ENCODE data around the gene PDIK1L.
A peak's percentile ranks its signal among the peaks of the same experiment; 100 is the strongest.

PDIK1L gene

GRCh38 chr1:26111530-26112406 lies at the start of gene PDIK1L:
Gene PDIK1L (plus strand): TSS chr1:26111824. CDS start chr1:26114309, 2,485 bp downstream.
- in situ Hi-C loops (cut with MboI; ENCODE audit: low sequenced_read_pairs), result no loop called here
- peaks cover 17% of the 10 kb centered on the region for H3K36me3 ChIP-seq (replicated peaks)
- peak; percentile 85 to 94 for DNase-seq (ENCODE audit: low spot score in 2 of 2)
- peak within 1 kb of the TSS; percentile 89 for H3K4me3 ChIP-seq
- H3K27me3 ChIP-seq (ENCODE audit: low read depth), result no peaks in the 10 kb centered on the region
- peaks cover 13% of the 10 kb centered on the region for H3K4me1 ChIP-seq
- H3K9me3 ChIP-seq, result no peaks in the 10 kb centered on the region

- in situ Hi-C loops (cut with MboI; ENCODE audit: low sequenced_read_pairs), result no loop called here
- DNase-seq (ENCODE audit: low spot score in 2 of 2), result no peak
- H3K4me3 ChIP-seq, result no peak overlapping the region
- no peaks in the 10 kb centered on the region for H3K9me3 ChIP-seq
- peaks cover 8% of the 10 kb centered on the region; the same call in 1 of the 2 replicates for H3K27me3 ChIP-seq (ENCODE audit: low read depth)
- no peaks in the 10 kb centered on the region for H3K36me3 ChIP-seq (replicated peaks)
- no peaks in the 10 kb centered on the region for H3K4me1 ChIP-seq
These were observed 47.1 kb upstream of the PDIK1L start for GRCh38 chr1:26064553-26064952.

GRCh38 chr1:26066160-26066559 lies 45.5 kb upstream of the PDIK1L start:
- in situ Hi-C loops (cut with MboI; ENCODE audit: low sequenced_read_pairs), result no loop called here
- no peaks in the 10 kb centered on the region for H3K4me1 ChIP-seq
- no peaks in the 10 kb centered on the region for H3K36me3 ChIP-seq (replicated peaks)
- H3K9me3 ChIP-seq, result no peaks in the 10 kb centered on the region
- H3K4me3 ChIP-seq, result no peak overlapping the region
- no peak for DNase-seq (ENCODE audit: low spot score in 2 of 2)
- H3K27me3 ChIP-seq (ENCODE audit: low read depth), result peaks cover 8% of the 10 kb centered on the region; the same call in 1 of the 2 replicates

- Histone ChIP-seq H3K36me3 (replicated peaks) (no peaks in the 10 kb centered on the region), H3K4me3 (no peak overlapping the region), H3K4me1 (no peaks in the 10 kb centered on the region), H3K27me3 (ENCODE audit: low read depth) (peaks cover 8% of the 10 kb centered on the region; the same call in 1 of the 2 replicates), H3K9me3 (no peaks in the 10 kb centered on the region)
- in situ Hi-C loops (cut with MboI; ENCODE audit: low sequenced_read_pairs), result no loop called here
- DNase-seq (ENCODE audit: low spot score in 2 of 2), result no peak
These were observed 44.8 kb upstream of the PDIK1L start for GRCh38 chr1:26066857-26067256.

GRCh38 chr1:26067432-26067911 lies 44.2 kb upstream of the PDIK1L start, which contains the start of gene TRIM63:
Gene TRIM63 (minus strand): TSS chr1:26067630. CDS start chr1:26067494, 136 bp downstream.
- in situ Hi-C loops (cut with MboI; ENCODE audit: low sequenced_read_pairs), result no loop called here
- no peaks in the 10 kb centered on the region for H3K36me3 ChIP-seq (replicated peaks)

GRCh38 chr1:26069941-26070295 lies 41.7 kb upstream of the PDIK1L start:
- in situ Hi-C loops (cut with MboI; ENCODE audit: low sequenced_read_pairs), result no loop called here
- H3K4me1 ChIP-seq, result no peaks in the 10 kb centered on the region
- H3K9me3 ChIP-seq, result no peaks in the 10 kb centered on the region
- no peak for DNase-seq (ENCODE audit: low spot score in 2 of 2)
- no peak overlapping the region for H3K4me3 ChIP-seq
- no peaks in the 10 kb centered on the region for H3K36me3 ChIP-seq (replicated peaks)
- H3K27me3 ChIP-seq (ENCODE audit: low read depth), result peaks cover 21% of the 10 kb centered on the region

More at GRCh38 chr1:26067432-26067911, 44.2 kb upstream of the PDIK1L start, which contains the start of gene TRIM63:
- no peak within 1 kb of the TSS for H3K4me3 ChIP-seq
- no peaks in the 10 kb centered on the region for H3K4me1 ChIP-seq
- H3K9me3 ChIP-seq, result no peaks in the 10 kb centered on the region
- H3K27me3 ChIP-seq (ENCODE audit: low read depth), result peaks cover 12% of the 10 kb centered on the region; the same call in 1 of the 2 replicates
- no peak for DNase-seq (ENCODE audit: low spot score in 2 of 2)

- no peaks in the 10 kb centered on the region for H3K9me3 ChIP-seq
- in situ Hi-C loops (cut with MboI; ENCODE audit: low sequenced_read_pairs), result no loop called here
These were observed 41.2 kb upstream of the PDIK1L start for GRCh38 chr1:26070296-26070962.

GRCh38 chr1:26070963-26071342 lies 40.7 kb upstream of the PDIK1L start:
- H3K36me3 ChIP-seq (replicated peaks), result no peaks in the 10 kb centered on the region
- H3K4me1 ChIP-seq, result no peaks in the 10 kb centered on the region
- DNase-seq (ENCODE audit: low spot score in 2 of 2), result no peak
- no peaks in the 10 kb centered on the region for H3K9me3 ChIP-seq
- H3K4me3 ChIP-seq, result no peak overlapping the region
- H3K27me3 ChIP-seq (ENCODE audit: low read depth), result peaks cover 19% of the 10 kb centered on the region
- in situ Hi-C loops (cut with MboI; ENCODE audit: low sequenced_read_pairs), result no loop called here

More at GRCh38 chr1:26070296-26070962, 41.2 kb upstream of the PDIK1L start:
- DNase-seq (ENCODE audit: low spot score in 2 of 2), result no peak
- Histone ChIP-seq H3K27me3 (ENCODE audit: low read depth) (peaks cover 20% of the 10 kb centered on the region), H3K36me3 (replicated peaks) (no peaks in the 10 kb centered on the region), H3K4me3 (no peak overlapping the region), H3K4me1 (no peaks in the 10 kb centered on the region)

GRCh38 chr1:26072305-26072704 lies 39.3 kb upstream of the PDIK1L start:
- Histone ChIP-seq H3K9me3 (no peaks in the 10 kb centered on the region), H3K4me1 (no peaks in the 10 kb centered on the region), H3K36me3 (replicated peaks) (no peaks in the 10 kb centered on the region), H3K4me3 (no peak overlapping the region), H3K27me3 (ENCODE audit: low read depth) (peaks cover 19% of the 10 kb centered on the region)
- in situ Hi-C loops (cut with MboI; ENCODE audit: low sequenced_read_pairs), result no loop called here
- DNase-seq (ENCODE audit: low spot score in 2 of 2), result no peak

GRCh38 chr1:26075421-26076144 lies 36.0 kb upstream of the PDIK1L start:
- Histone ChIP-seq H3K9me3 (no peaks in the 10 kb centered on the region), H3K4me1 (no peaks in the 10 kb centered on the region), H3K4me3 (no peak overlapping the region), H3K36me3 (replicated peaks) (no peaks in the 10 kb centered on the region), H3K27me3 (ENCODE audit: low read depth) (peaks cover 13% of the 10 kb centered on the region)
- in situ Hi-C loops (cut with MboI; ENCODE audit: low sequenced_read_pairs), result no loop called here
- no peak for DNase-seq (ENCODE audit: low spot score in 2 of 2)

- no peaks in the 10 kb centered on the region for H3K9me3 ChIP-seq
- peaks cover 9% of the 10 kb centered on the region for H3K27me3 ChIP-seq (ENCODE audit: low read depth)
- no peak overlapping the region for H3K4me3 ChIP-seq
- no peak for DNase-seq (ENCODE audit: low spot score in 2 of 2)
- no peaks in the 10 kb centered on the region for H3K36me3 ChIP-seq (replicated peaks)
- in situ Hi-C loops (cut with MboI; ENCODE audit: low sequenced_read_pairs), result no loop called here
- H3K4me1 ChIP-seq, result no peaks in the 10 kb centered on the region
These were observed 34.1 kb upstream of the PDIK1L start for GRCh38 chr1:26077524-26077923.

- Histone ChIP-seq H3K4me1 (no peaks in the 10 kb centered on the region), H3K4me3 (no peak overlapping the region), H3K36me3 (replicated peaks) (no peaks in the 10 kb centered on the region), H3K9me3 (no peaks in the 10 kb centered on the region), H3K27me3 (ENCODE audit: low read depth) (peaks cover 1% of the 10 kb centered on the region; the same call in 1 of the 2 replicates)
- in situ Hi-C loops (cut with MboI; ENCODE audit: low sequenced_read_pairs), result no loop called here
- no peak for DNase-seq (ENCODE audit: low spot score in 2 of 2)
These were observed 33.1 kb upstream of the PDIK1L start for GRCh38 chr1:26078286-26079177.

- H3K4me3 ChIP-seq, result no peak overlapping the region
- in situ Hi-C loops (cut with MboI; ENCODE audit: low sequenced_read_pairs), result no loop called here
- DNase-seq (ENCODE audit: low spot score in 2 of 2), result no peak
- no peaks in the 10 kb centered on the region for H3K4me1 ChIP-seq
- H3K9me3 ChIP-seq, result no peaks in the 10 kb centered on the region
- peaks cover 2% of the 10 kb centered on the region; the same call in 1 of the 2 replicates for H3K27me3 ChIP-seq (ENCODE audit: low read depth)
- H3K36me3 ChIP-seq (replicated peaks), result no peaks in the 10 kb centered on the region
These were observed 32.5 kb upstream of the PDIK1L start for GRCh38 chr1:26079178-26079563.

All from HAP-1 (cell line).